H1 (cell line): ENCODE measurements around the gene ATPAF1. TPM values are rescaled to one million over a fixed set of nuclear protein-coding genes. Genes with fewer than 3 reads are reported as not detected.

ENCODE experiments used
- CTCF ChIA-PET: fragments of 300-600 bp; sonication (Branson Sonifier 250); formaldehyde crosslinking; loops from one replicate; lab custom pipeline; 2021; ENCODE audit not compliant: partially characterized antibody; lab: Charles Lee
- POLR2A ChIA-PET: fragments of 300-600 bp; sonication (Branson Sonifier 250); formaldehyde crosslinking; loops from one replicate; lab custom pipeline; 2021; ENCODE audit warnings: inconsistent platforms; ENCODE audit not compliant: partially characterized antibody; lab: Charles Lee
- DNase-seq, 2 experiments: peaks; one replicate each; pipeline versions ENCODE4 v3.0.0 to v3.0.0-alpha.2; 2010 to 2022; ENCODE audit warnings: low spot score in 2 of 2, low read depth in 1 of 2, mixed read lengths in 1 of 2
- FAIRE-seq: peaks from 2 replicates; lab custom pipeline; 2011; peaks lifted over from hg19 to GRCh38; lab: Jason Lieb, UNC
- H2AFZ ChIP-seq: 2 replicates; pipeline ENCODE4 v1.8.1; 2012; ENCODE audit warnings: low read length, inconsistent platforms
- H2AK5ac ChIP-seq: 2 replicates; pipeline ENCODE4 v1.6.1; 2013; ENCODE audit warnings: low read depth, low read length
- H2BK120ac ChIP-seq: replicated peaks from 2 replicates; pipeline ENCODE3; 2013; ENCODE audit warnings: low read depth, low read length, inconsistent platforms
- H2BK12ac ChIP-seq: 2 replicates; pipeline ENCODE4 v1.6.1; 2013; ENCODE audit warnings: low read depth, low read length
- H2BK15ac ChIP-seq: 2 replicates; pipeline ENCODE4 v1.6.1; 2013; ENCODE audit warnings: low read length
- H2BK20ac ChIP-seq: 2 replicates; pipeline ENCODE4 v1.6.1; 2013; ENCODE audit warnings: low read length
- H2BK5ac ChIP-seq: 2 replicates; pipeline ENCODE4 v1.6.1; 2013; ENCODE audit warnings: low read depth, low read length
- H3K14ac ChIP-seq: 2 replicates; pipeline ENCODE4 v1.6.1; 2013; ENCODE audit warnings: inconsistent platforms; ENCODE audit not compliant: insufficient read length
- H3K18ac ChIP-seq: 2 replicates; pipeline ENCODE4 v1.6.1; 2013; ENCODE audit warnings: low read length; ENCODE audit errors: extremely low read depth
- H3K23ac ChIP-seq: 2 replicates; pipeline ENCODE4 v1.6.1; 2013; ENCODE audit warnings: inconsistent platforms; ENCODE audit not compliant: insufficient read length
- H3K23me2 ChIP-seq: 2 replicates; pipeline ENCODE4 v1.6.1; 2013; ENCODE audit warnings: low read depth, low read length
- H3K27ac ChIP-seq: 2 replicates; pipeline ENCODE4 v1.6.1; 2011; ENCODE audit warnings: low read depth, low read length, inconsistent platforms
- H3K27me3 ChIP-seq, 4 experiments: replicated peaks in 1 of 4; 1 replicate in 1 of 4; 2 replicates in 3 of 4; pipeline versions ENCODE4 v1.6.1 to v1.8.1; 2011 to 2013; ENCODE audit warnings: low read length in 3 of 4, mild to moderate bottlenecking in 3 of 4, inconsistent platforms in 2 of 4, mixed read lengths in 2 of 4, moderate library complexity in 1 of 4; ENCODE audit not compliant: control insufficient read depth in 3 of 4, insufficient read depth in 3 of 4; ENCODE audit errors: extremely low read depth in 1 of 4
- H3K36me3 ChIP-seq, 4 experiments: 2 replicates each; pipeline versions ENCODE4 v1.6.1 to v1.8.1; 2011 to 2013; ENCODE audit warnings: mild to moderate bottlenecking in 4 of 4, low read length in 3 of 4, moderate library complexity in 2 of 4, control low read depth in 1 of 4, inconsistent platforms in 1 of 4; ENCODE audit not compliant: insufficient read depth in 4 of 4, control insufficient read depth in 2 of 4
- H3K4ac ChIP-seq: replicated peaks from 2 replicates; pipeline ENCODE3; 2013; ENCODE audit warnings: low read length, low read depth, mixed read lengths, inconsistent platforms; ENCODE audit not compliant: insufficient read length
- H3K4me1 ChIP-seq, 4 experiments: replicated peaks in 1 of 4; 1 replicate in 1 of 4; 2 replicates in 3 of 4; pipeline versions ENCODE4 v1.6.1 to v1.8.1; 2011 to 2013; ENCODE audit warnings: low read length in 3 of 4, inconsistent platforms in 2 of 4, mixed read lengths in 1 of 4; ENCODE audit not compliant: insufficient read depth in 4 of 4, control insufficient read depth in 3 of 4
- H3K4me2 ChIP-seq, 2 experiments: 2 replicates each; pipeline versions ENCODE4 v1.6.1 to v1.8.1; 2011 to 2013; ENCODE audit warnings: low read depth in 2 of 2, low read length in 2 of 2, control low read depth in 1 of 2, inconsistent platforms in 1 of 2, mild to moderate bottlenecking in 1 of 2; ENCODE audit not compliant: insufficient read depth in 1 of 2
- H3K4me3 ChIP-seq, 4 experiments: fragments of 200-600, 300-600 bp in 1 of 4; sonication (generic), shearing (Covaris generic), sonication (Bioruptor Twin) in 1 of 4; 2 replicates each; pipeline versions ENCODE4 v1.5.1 to v1.8.1; 2011 to 2016; ENCODE audit warnings: low read length in 4 of 4, low read depth in 3 of 4, control low read depth in 2 of 4, inconsistent platforms in 2 of 4, mild to moderate bottlenecking in 2 of 4, mixed read lengths in 1 of 4, moderate library complexity in 1 of 4; ENCODE audit not compliant: insufficient read depth in 2 of 4; ENCODE audit errors: extremely low read depth in 1 of 4
- H3K56ac ChIP-seq: replicated peaks from 2 replicates; pipeline ENCODE3; 2013; ENCODE audit warnings: low read depth, mild to moderate bottlenecking, mixed read lengths, low read length, inconsistent platforms; ENCODE audit not compliant: insufficient read length
- H3K79me1 ChIP-seq: 2 replicates; pipeline ENCODE4 v1.6.1; 2013; ENCODE audit warnings: low read depth, low read length, control low read depth
- H3K79me2 ChIP-seq, 2 experiments: 2 replicates each; pipeline versions ENCODE4 v1.6.1 to v1.8.1; 2012 to 2013; ENCODE audit warnings: low read length in 2 of 2, mild to moderate bottlenecking in 2 of 2, inconsistent platforms in 1 of 2; ENCODE audit not compliant: insufficient read depth in 2 of 2, control insufficient read depth in 1 of 2
- H3K9ac ChIP-seq, 4 experiments: replicated peaks in 1 of 4; 1 replicate in 1 of 4; 2 replicates in 3 of 4; pipeline versions ENCODE4 v1.6.1 to v1.8.1; 2011 to 2013; ENCODE audit warnings: low read depth in 3 of 4, low read length in 3 of 4, control low read depth in 2 of 4, mild to moderate bottlenecking in 2 of 4, moderate library complexity in 2 of 4, inconsistent platforms in 1 of 4; ENCODE audit errors: extremely low read depth in 1 of 4
- H3K9me3 ChIP-seq, 2 experiments: 2 replicates each; pipeline versions ENCODE4 v1.6.1 to v1.8.1; 2012 to 2013; ENCODE audit warnings: mild to moderate bottlenecking in 2 of 2, moderate library complexity in 2 of 2, control low read depth in 1 of 2, inconsistent platforms in 1 of 2, low read depth in 1 of 2, low read length in 1 of 2, mixed read lengths in 1 of 2; ENCODE audit not compliant: insufficient read depth in 2 of 2
- H4K20me1 ChIP-seq, 2 experiments: replicated peaks in 1 of 2; 2 replicates each; pipeline versions ENCODE3 to v1.8.1; 2011 to 2013; ENCODE audit warnings: inconsistent platforms in 2 of 2, low read length in 2 of 2, mild to moderate bottlenecking in 1 of 2; ENCODE audit not compliant: insufficient read depth in 2 of 2, control insufficient read depth in 1 of 2
- H4K5ac ChIP-seq: 2 replicates; pipeline ENCODE4 v1.6.1; 2013; ENCODE audit warnings: low read length, low read depth, mixed read lengths, inconsistent platforms; ENCODE audit not compliant: insufficient read length
- H4K8ac ChIP-seq: 2 replicates; pipeline ENCODE4 v1.8.0; 2013; ENCODE audit warnings: mild to moderate bottlenecking, moderate library complexity, low read length, inconsistent platforms; ENCODE audit not compliant: insufficient read depth; ENCODE audit errors: extremely low read depth
- H4K91ac ChIP-seq: replicated peaks from 2 replicates; pipeline ENCODE3; 2013; ENCODE audit warnings: low read length, mixed read lengths, inconsistent platforms; ENCODE audit not compliant: insufficient read length
- ASH2L ChIP-seq: fragments of 200-600, 300-600 bp; sonication (generic); IDR thresholded peaks from one replicate; pipeline ENCODE4 v1.7.1; 2017; ENCODE audit warnings: low read length
- BACH1 ChIP-seq: IDR thresholded peaks from 2 replicates; pipeline ENCODE4 v1.6.1; 2012; ENCODE audit warnings: low read length, improper control_type of control experiment
- CHD2 ChIP-seq: IDR thresholded peaks from 2 replicates; pipeline ENCODE4 v1.6.1; 2012; ENCODE audit warnings: low read length, improper control_type of control experiment
- POLR2A ChIP-seq, 2 experiments: IDR thresholded peaks; 1 replicate in 1 of 2; 2 replicates in 1 of 2; pipeline ENCODE4 v1.6.1; 2011; ENCODE audit warnings: low read depth in 2 of 2, low read length in 2 of 2, mild to moderate bottlenecking in 2 of 2; ENCODE audit errors: control extremely low read depth in 1 of 2
- SIRT6 ChIP-seq: IDR thresholded peaks from one replicate; pipeline ENCODE4 v1.7.1; 2012; ENCODE audit warnings: low read length, inconsistent platforms
- SP1 ChIP-seq: IDR thresholded peaks from 2 replicates; pipeline ENCODE4 v1.6.1; 2011; ENCODE audit warnings: low read depth, low read length
- WGBS, 2 experiments: shearing (Covaris generic) in 1 of 2; methylation state at CpG; one replicate each; pipeline versions ENCODE4 v1.1.6 to v1.1.7; 2013 to 2015; ENCODE audit warnings: low lambda C conversion rate in 2 of 2, mixed read lengths in 2 of 2, inconsistent platforms in 1 of 2, low coverage in 1 of 2, missing lambda C conversion rate in 1 of 2; ENCODE audit not compliant: insufficient replicate concordance in 2 of 2, insufficient coverage in 1 of 2, insufficient read length in 1 of 2; ENCODE audit errors: extremely low coverage in 1 of 2, missing lambda C conversion rate in 1 of 2; 5-methylcytosine and 5-hydroxymethylcytosine counted together
- polyA plus RNA-seq, 7 experiments: library from polyadenylated mRNA; depleted of rRNA in 3 of 7; stranded (reverse) in 5 of 7; unstranded in 2 of 7; fragments of >200 nt in 5 of 7; fragments of 200-250 nt in 2 of 7; gene quantifications; 1 replicate in 5 of 7; 2 replicates in 1 of 7; 4 replicates in 1 of 7; pipeline versions ENCODE4 v1.2.1 to v1.2.3, GENCODE V29; 2011 to 2013; ENCODE audit warnings: missing spikeins in 2 of 7, mixed read lengths in 2 of 7
- total RNA-seq: library from RNA; stranded (reverse); fragmentation: NEBNext Ultra II Directional; extraction: Animal tissue kit (Norgen Biotek cat#: 25700); gene quantifications from 2 replicates; pipeline ENCODE4 v1.2.1, GENCODE V29; 2021

The ATPAF1 gene
- total and polyA plus RNA-seq, 2 of the 8 experiments (the other 6 are each of a cell fraction or from before 2014, with no cell fraction given) = 46.7 to 55.9 TPM

DNA sequence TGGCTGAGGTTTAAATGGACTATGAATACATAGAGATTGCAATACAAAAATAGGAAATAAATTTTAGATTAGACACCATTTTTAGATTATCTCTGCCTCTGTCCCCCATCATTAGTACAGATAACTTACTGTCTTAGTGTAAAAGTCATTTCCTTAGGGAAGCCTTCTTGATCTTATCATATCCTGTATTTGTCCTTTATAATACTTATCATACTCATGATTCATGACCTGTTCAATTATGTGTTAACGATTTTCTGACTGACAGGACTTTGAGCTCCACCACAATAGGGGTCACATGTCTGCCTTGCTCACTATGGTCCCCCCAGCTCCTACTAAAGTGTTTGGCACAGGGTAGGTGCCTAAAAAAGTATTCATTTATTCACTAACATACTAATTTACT is 18.1 kb upstream of the ATPAF1 start:
- Histone ChIP-seq H3K79me2 (no peaks in the 10 kb centered on the region), H3K4me1 (no peaks in the 10 kb centered on the region; a peak in 1 of 7 replicates), H2BK12ac (no peak overlapping the region), H3K9ac (no peak overlapping the region), H3K56ac (no peak overlapping the region), H4K8ac (no peak overlapping the region), H2BK120ac (no peak overlapping the region), H3K23me2 (no peaks in the 10 kb centered on the region), H3K14ac (no peak overlapping the region), H3K4me3 (no peak overlapping the region), H3K18ac (no peak overlapping the region), H4K20me1 (peaks cover 0 to 2% of the 10 kb centered on the region in 2 experiments), H4K5ac (no peak overlapping the region), H3K23ac (no peak overlapping the region), H3K27ac (no peak overlapping the region), H3K4me2 (no peak overlapping the region), H2BK15ac (no peak overlapping the region), H3K79me1 (no peaks in the 10 kb centered on the region), H3K27me3 (no peaks in the 10 kb centered on the region), H3K9me3 (no peaks in the 10 kb centered on the region), H2AFZ (no peak overlapping the region), H3K36me3 (peaks cover 16 to 81% (median 66%) of the 10 kb centered on the region in 4 experiments), H2BK5ac (no peak overlapping the region), H2BK20ac (no peak overlapping the region), H3K4ac (no peak overlapping the region), H2AK5ac (no peak overlapping the region), H4K91ac (no peak overlapping the region)
- DNase-seq = no peak
- 92% methylated on average over 1 of the region's 1 CpG; no CpG with 5 or more reads in 1 of the 2 experiments for WGBS, 2 experiments
- ChIA-PET POLR2A (no interaction called here), CTCF (interaction anchor here (0.7 kb wide), 1 partner anchor 177 kb away, joined by 3 read pairs; no protein-coding TSS in a partner anchor)
- TF ChIP-seq ASH2L (no peak), CHD2 (no peak), SP1 (no peak), SIRT6 (no peak), BACH1 (no peak), POLR2A (IDR thresholded peaks at IDR 0.05; ENCODE audit: control extremely low read depth in 1 of 2, low read depth in 2 of 2, low read length in 2 of 2) (no peak)
- FAIRE-seq = no peak
